H9 (cell line): ENCODE results near the gene DTNB. TPM values are rescaled to one million over a fixed set of nuclear protein-coding genes. Genes with fewer than 3 reads are reported as not detected.

Experiments
- DNase-seq: peaks from one replicate; pipeline ENCODE4 v3.0.0-alpha.2; 2017
- H2AFZ ChIP-seq: one replicate; pipeline ENCODE4 v1.6.1; 2013; ENCODE audit warnings: mild to moderate bottlenecking, low read length, control low read depth, moderate library complexity
- H2AK5ac ChIP-seq: 2 replicates; pipeline ENCODE4 v1.6.1; 2013; ENCODE audit warnings: low read length, control low read depth, mixed read lengths; ENCODE audit not compliant: insufficient read length
- H2BK120ac ChIP-seq: one replicate; pipeline ENCODE4 v1.6.1; 2013; ENCODE audit warnings: low read depth, mild to moderate bottlenecking, low read length, control low read depth, inconsistent platforms; ENCODE audit not compliant: poor library complexity, severe bottlenecking
- H2BK12ac ChIP-seq: 2 replicates; pipeline ENCODE4 v1.6.1; 2013; ENCODE audit warnings: low read length, control low read depth, mixed read lengths, low read depth; ENCODE audit not compliant: insufficient read length
- H2BK15ac ChIP-seq: 2 replicates; pipeline ENCODE4 v1.6.1; 2013; ENCODE audit warnings: low read depth, low read length, control low read depth
- H2BK20ac ChIP-seq: one replicate; pipeline ENCODE4 v1.6.1; 2013; ENCODE audit warnings: low read depth, mild to moderate bottlenecking, low read length, control low read depth, inconsistent platforms; ENCODE audit not compliant: poor library complexity, severe bottlenecking
- H2BK5ac ChIP-seq: 2 replicates; pipeline ENCODE4 v1.6.1; 2013; ENCODE audit warnings: low read length, control low read depth, mixed read lengths; ENCODE audit not compliant: insufficient read length
- H3K14ac ChIP-seq: 2 replicates; pipeline ENCODE4 v1.6.1; 2013; ENCODE audit warnings: low read length, control low read depth; ENCODE audit not compliant: insufficient read depth
- H3K18ac ChIP-seq: 2 replicates; pipeline ENCODE4 v1.6.1; 2013; ENCODE audit warnings: low read depth, mild to moderate bottlenecking, mixed read lengths, low read length, control low read depth; ENCODE audit not compliant: insufficient read length
- H3K23ac ChIP-seq: 2 replicates; pipeline ENCODE4 v1.6.1; 2013; ENCODE audit warnings: low read length, control low read depth, mixed read lengths, low read depth; ENCODE audit not compliant: insufficient read length
- H3K23me2 ChIP-seq: 2 replicates; pipeline ENCODE4 v1.6.1; 2013; ENCODE audit warnings: low read depth, mild to moderate bottlenecking, mixed read lengths, low read length, control low read depth; ENCODE audit not compliant: insufficient read length, poor library complexity, severe bottlenecking
- H3K27ac ChIP-seq: 2 replicates; pipeline ENCODE4 v1.5.1; 2013; ENCODE audit warnings: low read length, control low read depth, mixed read lengths, low read depth; ENCODE audit not compliant: insufficient read length
- H3K27me3 ChIP-seq: 2 replicates; pipeline ENCODE4 v1.6.1; 2013; ENCODE audit warnings: low read length, control low read depth, inconsistent platforms; ENCODE audit not compliant: insufficient read depth
- H3K4ac ChIP-seq: 2 replicates; pipeline ENCODE4 v1.6.1; 2013; ENCODE audit warnings: low read depth, mild to moderate bottlenecking, control low read depth, inconsistent platforms, low read length, moderate library complexity
- H3K4me1 ChIP-seq: 2 replicates; pipeline ENCODE4 v1.6.1; 2013; ENCODE audit warnings: low read length, control low read depth, inconsistent platforms; ENCODE audit not compliant: insufficient read depth
- H3K4me2 ChIP-seq: 2 replicates; pipeline ENCODE4 v1.6.1; 2013; ENCODE audit warnings: low read length, control low read depth, mixed read lengths; ENCODE audit not compliant: insufficient read length, insufficient read depth
- H3K56ac ChIP-seq: 2 replicates; pipeline ENCODE4 v1.6.1; 2013; ENCODE audit warnings: low read depth, mild to moderate bottlenecking, mixed read lengths, low read length, control low read depth; ENCODE audit not compliant: insufficient read length
- H3K79me1 ChIP-seq: 2 replicates; pipeline ENCODE4 v1.6.1; 2013; ENCODE audit warnings: low read depth, mild to moderate bottlenecking, moderate library complexity, low read length, control low read depth, inconsistent platforms; ENCODE audit not compliant: insufficient read depth, poor library complexity, severe bottlenecking
- H3K79me2 ChIP-seq: 2 replicates; pipeline ENCODE4 v1.6.1; 2013; ENCODE audit warnings: low read length, control low read depth, inconsistent platforms; ENCODE audit not compliant: insufficient read depth
- H3K9ac ChIP-seq: 2 replicates; pipeline ENCODE4 v1.6.1; 2013; ENCODE audit warnings: low read length, control low read depth, mixed read lengths; ENCODE audit not compliant: insufficient read length; ENCODE audit errors: extremely low read depth
- H3K9me3 ChIP-seq: one replicate; pipeline ENCODE4 v1.6.1; 2013; ENCODE audit warnings: low read depth, low read length, inconsistent platforms; ENCODE audit not compliant: control insufficient read depth
- H3T11ph ChIP-seq: one replicate; pipeline ENCODE4 v1.6.1; 2013; ENCODE audit warnings: mild to moderate bottlenecking, low read length, control low read depth, inconsistent platforms
- H4K20me1 ChIP-seq: one replicate; pipeline ENCODE4 v1.6.1; 2013; ENCODE audit not compliant: control insufficient read depth, insufficient read length, insufficient read depth
- H4K5ac ChIP-seq: 2 replicates; pipeline ENCODE4 v1.6.1; 2013; ENCODE audit warnings: low read depth, mild to moderate bottlenecking, mixed read lengths, low read length, control low read depth; ENCODE audit not compliant: insufficient read length
- H4K8ac ChIP-seq: replicated peaks from 2 replicates; pipeline ENCODE4 v1.6.1; 2013; ENCODE audit warnings: low read length, control low read depth, mixed read lengths, low read depth; ENCODE audit not compliant: insufficient read length
- H4K91ac ChIP-seq: 2 replicates; pipeline ENCODE4 v1.6.1; 2013; ENCODE audit warnings: low read depth, mild to moderate bottlenecking, moderate library complexity, mixed read lengths, low read length, control low read depth; ENCODE audit not compliant: insufficient read length
- H3K27ac Mint-ChIP-seq, 3 experiments: 2 replicates in 2 of 3; 3 replicates in 1 of 3; pipeline ENCODE4 v1.8.0; 2020 to 2021; ENCODE audit warnings: mixed read lengths in 3 of 3, mild to moderate bottlenecking in 1 of 3, moderate library complexity in 1 of 3
- H3K27me3 Mint-ChIP-seq: 2 replicates; pipeline ENCODE4 v1.8.0; 2021; ENCODE audit warnings: low read depth, mild to moderate bottlenecking, moderate library complexity, mixed read lengths
- H3K36me3 Mint-ChIP-seq, 3 experiments: 2 replicates in 2 of 3; 3 replicates in 1 of 3; pipeline ENCODE4 v1.8.0; 2020 to 2021; ENCODE audit warnings: low read depth in 3 of 3, mixed read lengths in 3 of 3; ENCODE audit not compliant: insufficient read depth in 1 of 3
- H3K4me1 Mint-ChIP-seq, 2 experiments: 2 replicates each; pipeline ENCODE4 v1.8.0; 2020; ENCODE audit warnings: mixed read lengths in 2 of 2
- H3K4me3 Mint-ChIP-seq, 2 experiments: 2 replicates in 1 of 2; 3 replicates in 1 of 2; pipeline ENCODE4 v1.8.0; 2020 to 2021; ENCODE audit warnings: mild to moderate bottlenecking in 2 of 2, mixed read lengths in 2 of 2, moderate library complexity in 1 of 2
- H3K9me3 Mint-ChIP-seq, 2 experiments: 2 replicates in 1 of 2; 3 replicates in 1 of 2; pipeline ENCODE4 v1.8.0; 2020; ENCODE audit warnings: mild to moderate bottlenecking in 2 of 2, mixed read lengths in 2 of 2, moderate library complexity in 1 of 2
- CTCF ChIP-seq: fragments of 200-600 bp; sonication (generic); conservative IDR thresholded peaks from 3 replicates; pipeline ENCODE4 v1.8.0; 2021; ENCODE audit warnings: antibody characterized with exemption, mild to moderate bottlenecking
- WGBS: extraction: QIAGEN DNeasy Blood & Tissue Kit; methylation state at CpG from one replicate; pipeline ENCODE4 v1.1.7; 2013; ENCODE audit warnings: missing lambda C conversion rate, low lambda C conversion rate, mixed read lengths; ENCODE audit not compliant: insufficient read length; ENCODE audit errors: extremely low coverage; 5-methylcytosine and 5-hydroxymethylcytosine counted together
- total RNA-seq: library from RNA; stranded (reverse); gene quantifications from 2 replicates; pipeline ENCODE4 v1.2.1, GENCODE V29; 2021

Gene DTNB
- total RNA-seq, 1 experiment from 2014 or later, result 26.7 TPM

- H4K5ac ChIP-seq, result no peak overlapping the region
- H3K79me1 ChIP-seq, result no peaks in the 10 kb centered on the region
- no peak overlapping the region for H2BK20ac ChIP-seq
- H3K27ac ChIP-seq, result no peak overlapping the region
- H3K23ac ChIP-seq, result no peak overlapping the region
- H4K20me1 ChIP-seq, result no peaks in the 10 kb centered on the region
- TF ChIP-seq CTCF, result no peak
- no peak overlapping the region for H2BK15ac ChIP-seq
- no peaks in the 10 kb centered on the region for H3K4me1 ChIP-seq
- Mint-ChIP-seq H3K9me3 (peaks cover 11 to 13% of the 10 kb centered on the region in 2 experiments), H3K4me3 (no peak overlapping the region), H3K27ac (no peak overlapping the region), H3K36me3 (peaks cover 3 to 12% (median 6%) of the 10 kb centered on the region in 3 experiments; a peak in 5 of 7 replicates), H3K27me3 (0 out of 2 replicates have a peak, but pooled peaks cover 1% of the 10 kb centered on the region), H3K4me1 (no peaks in the 10 kb centered on the region; a peak in 1 of 4 replicates)
- no peak overlapping the region for H3K4me2 ChIP-seq
- no peak overlapping the region for H3K9ac ChIP-seq
- H2AFZ ChIP-seq, result no peak overlapping the region
- no peaks in the 10 kb centered on the region for H3K9me3 ChIP-seq
- DNase-seq, result no peak
- no peaks in the 10 kb centered on the region for H3K23me2 ChIP-seq
- no peak overlapping the region for H4K8ac ChIP-seq
- no CpG with 5 or more reads among the region's 2 CpGs for WGBS
- no peaks in the 10 kb centered on the region for H3K27me3 ChIP-seq
- no peak overlapping the region for H3K56ac ChIP-seq
- H2BK12ac ChIP-seq, result no peak overlapping the region
- no peak overlapping the region for H2BK5ac ChIP-seq
- H3T11ph ChIP-seq, result no peak overlapping the region
- H3K4ac ChIP-seq, result no peak overlapping the region
- no peak overlapping the region for H3K14ac ChIP-seq
- no peaks in the 10 kb centered on the region for H3K79me2 ChIP-seq
- H2AK5ac ChIP-seq, result no peak overlapping the region
- no peak overlapping the region for H3K18ac ChIP-seq
- no peak overlapping the region for H2BK120ac ChIP-seq
- no peak overlapping the region for H4K91ac ChIP-seq
These were observed 36.0 kb upstream of the DTNB start for GRCh38 chr2:25709349-25709748.
